Keratinocyte (primary cell): ENCODE data around the gene CES2.

Source experiments
- EZH2 ChIP-seq: IDR thresholded peaks from one replicate; pipeline ENCODE4 v1.6.1; 2012; ENCODE audit warnings: inconsistent platforms, mild to moderate bottlenecking, low read length, moderate library complexity
- TF ChIP-seq, protein P1 (sequence below), 3 experiments: IDR thresholded peaks in 1 of 3; conservative IDR thresholded peaks in 1 of 3; optimal IDR thresholded peaks in 1 of 3; 2 replicates in 2 of 3; 3 replicates in 1 of 3; pipeline versions ENCODE3 to v1.5.1; 2011; ENCODE audit warnings: low read length in 3 of 3, mild to moderate bottlenecking in 3 of 3, moderate library complexity in 2 of 3, control low read depth in 1 of 3, inconsistent platforms in 1 of 3; ENCODE audit not compliant: insufficient read depth in 2 of 3; ENCODE audit errors: extremely low read depth in 1 of 3

DNA sequence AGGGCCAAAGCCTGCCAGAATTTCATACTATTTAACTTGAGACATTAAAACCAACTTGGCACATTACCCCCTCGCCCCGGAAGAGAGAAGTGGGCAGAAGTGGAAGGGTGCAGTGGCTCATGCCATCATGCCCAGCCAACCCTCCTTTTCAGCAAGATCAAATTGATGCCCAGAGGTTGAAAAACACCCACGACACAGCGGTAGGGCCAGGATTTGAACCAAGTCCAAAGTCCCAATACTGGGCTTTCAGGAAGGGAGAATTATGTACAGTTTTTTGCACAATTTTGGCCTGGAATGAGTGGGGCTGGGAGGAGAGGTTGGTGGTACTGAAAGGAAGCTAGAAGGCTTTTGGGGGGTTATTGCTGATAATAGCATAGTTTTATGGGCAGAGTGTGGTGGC lies 44.0 kb upstream of the CES2 start:
- TF ChIP-seq, protein P1, sequence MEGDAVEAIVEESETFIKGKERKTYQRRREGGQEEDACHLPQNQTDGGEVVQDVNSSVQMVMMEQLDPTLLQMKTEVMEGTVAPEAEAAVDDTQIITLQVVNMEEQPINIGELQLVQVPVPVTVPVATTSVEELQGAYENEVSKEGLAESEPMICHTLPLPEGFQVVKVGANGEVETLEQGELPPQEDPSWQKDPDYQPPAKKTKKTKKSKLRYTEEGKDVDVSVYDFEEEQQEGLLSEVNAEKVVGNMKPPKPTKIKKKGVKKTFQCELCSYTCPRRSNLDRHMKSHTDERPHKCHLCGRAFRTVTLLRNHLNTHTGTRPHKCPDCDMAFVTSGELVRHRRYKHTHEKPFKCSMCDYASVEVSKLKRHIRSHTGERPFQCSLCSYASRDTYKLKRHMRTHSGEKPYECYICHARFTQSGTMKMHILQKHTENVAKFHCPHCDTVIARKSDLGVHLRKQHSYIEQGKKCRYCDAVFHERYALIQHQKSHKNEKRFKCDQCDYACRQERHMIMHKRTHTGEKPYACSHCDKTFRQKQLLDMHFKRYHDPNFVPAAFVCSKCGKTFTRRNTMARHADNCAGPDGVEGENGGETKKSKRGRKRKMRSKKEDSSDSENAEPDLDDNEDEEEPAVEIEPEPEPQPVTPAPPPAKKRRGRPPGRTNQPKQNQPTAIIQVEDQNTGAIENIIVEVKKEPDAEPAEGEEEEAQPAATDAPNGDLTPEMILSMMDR (optimal IDR thresholded peaks at IDR 0.05 in 1 of 3, IDR thresholded peaks at IDR 0.05 in 1 of 3, conservative IDR thresholded peaks at IDR 0.05 in 1 of 3; ENCODE audit: extremely low read depth in 1 of 3, insufficient read depth in 2 of 3, low read length in 3 of 3), result no peak
- no peak for TF ChIP-seq EZH2
